IPS-20b (cell line): ENCODE results near the gene NKAPL.

Source experiments
- H3K27ac ChIP-seq: one replicate; pipeline ENCODE4 v1.5.1; 2013; ENCODE audit warnings: low read length
- H3K27me3 ChIP-seq: 2 replicates; pipeline ENCODE4 v1.6.1; 2013; ENCODE audit warnings: mild to moderate bottlenecking, low read length, inconsistent platforms; ENCODE audit not compliant: insufficient read depth
- H3K36me3 ChIP-seq: 2 replicates; pipeline ENCODE4 v1.6.1; 2013; ENCODE audit warnings: low read depth, mild to moderate bottlenecking, inconsistent platforms, low read length, moderate library complexity; ENCODE audit not compliant: insufficient read depth
- H3K4me1 ChIP-seq: 2 replicates; pipeline ENCODE4 v1.6.1; 2013; ENCODE audit warnings: mild to moderate bottlenecking, control low read depth, inconsistent platforms, low read length, moderate library complexity; ENCODE audit not compliant: insufficient read depth
- H3K4me3 ChIP-seq: 2 replicates; pipeline ENCODE4 v1.5.1; 2013; ENCODE audit warnings: mild to moderate bottlenecking, low read length, inconsistent platforms
- H3K9ac ChIP-seq: 2 replicates; pipeline ENCODE4 v1.6.1; 2013; ENCODE audit warnings: low read depth, mild to moderate bottlenecking, inconsistent platforms, low read length, moderate library complexity
- H3K9me3 ChIP-seq: 2 replicates; pipeline ENCODE4 v1.6.1; 2013; ENCODE audit warnings: mild to moderate bottlenecking, low read depth, low read length, inconsistent platforms; ENCODE audit not compliant: insufficient read depth

NKAPL gene

DNA sequence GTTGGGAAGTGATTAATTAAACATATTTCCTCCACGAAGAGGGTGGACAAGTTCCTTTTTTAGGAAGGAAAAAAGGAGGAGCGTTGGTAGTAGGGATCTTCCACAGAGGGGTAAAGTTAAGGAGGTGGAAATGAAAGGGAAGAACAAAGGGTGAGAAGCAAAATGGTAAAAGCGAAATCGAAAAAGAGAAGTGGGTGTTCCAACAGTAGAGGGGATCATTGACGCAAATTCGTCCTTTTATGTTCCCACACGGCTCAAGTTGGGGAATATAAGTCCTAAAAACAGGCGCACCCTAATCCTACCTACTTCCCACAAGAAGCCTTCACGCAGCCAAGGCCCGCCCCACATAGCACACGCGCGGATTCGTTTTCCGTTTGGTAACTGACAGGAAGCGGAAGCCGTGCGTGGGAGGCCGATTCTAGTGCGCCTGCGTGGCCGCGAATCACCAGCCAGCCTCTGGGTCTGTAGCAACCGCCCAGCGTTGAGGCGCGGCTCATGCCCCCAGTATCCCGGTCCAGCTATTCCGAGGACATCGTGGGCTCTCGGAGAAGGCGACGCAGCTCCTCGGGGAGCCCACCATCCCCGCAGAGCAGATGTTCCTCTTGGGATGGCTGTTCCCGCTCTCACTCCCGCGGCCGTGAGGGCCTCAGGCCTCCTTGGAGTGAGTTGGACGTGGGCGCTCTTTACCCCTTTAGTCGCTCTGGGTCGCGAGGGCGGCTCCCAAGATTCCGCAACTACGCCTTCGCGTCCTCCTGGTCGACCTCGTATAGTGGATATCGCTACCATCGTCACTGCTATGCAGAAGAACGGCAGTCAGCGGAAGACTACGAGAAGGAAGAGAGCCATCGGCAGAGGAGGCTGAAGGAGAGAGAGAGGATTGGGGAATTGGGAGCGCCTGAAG is at the start of gene NKAPL:
TSS of gene NKAPL (plus strand) at position 421 of the 901 bp plus-strand sequence. CDS start at position 496, 75 bp downstream.
- Histone ChIP-seq H3K4me3 (no peak within 1 kb of the TSS), H3K36me3 (no peaks in the 10 kb centered on the region), H3K9me3 (no peaks in the 10 kb centered on the region), H3K9ac (no peak within 1 kb of the TSS), H3K27me3 (peaks cover 21% of the 10 kb centered on the region), H3K27ac (no peak within 1 kb of the TSS), H3K4me1 (no peaks in the 10 kb centered on the region)

DNA sequence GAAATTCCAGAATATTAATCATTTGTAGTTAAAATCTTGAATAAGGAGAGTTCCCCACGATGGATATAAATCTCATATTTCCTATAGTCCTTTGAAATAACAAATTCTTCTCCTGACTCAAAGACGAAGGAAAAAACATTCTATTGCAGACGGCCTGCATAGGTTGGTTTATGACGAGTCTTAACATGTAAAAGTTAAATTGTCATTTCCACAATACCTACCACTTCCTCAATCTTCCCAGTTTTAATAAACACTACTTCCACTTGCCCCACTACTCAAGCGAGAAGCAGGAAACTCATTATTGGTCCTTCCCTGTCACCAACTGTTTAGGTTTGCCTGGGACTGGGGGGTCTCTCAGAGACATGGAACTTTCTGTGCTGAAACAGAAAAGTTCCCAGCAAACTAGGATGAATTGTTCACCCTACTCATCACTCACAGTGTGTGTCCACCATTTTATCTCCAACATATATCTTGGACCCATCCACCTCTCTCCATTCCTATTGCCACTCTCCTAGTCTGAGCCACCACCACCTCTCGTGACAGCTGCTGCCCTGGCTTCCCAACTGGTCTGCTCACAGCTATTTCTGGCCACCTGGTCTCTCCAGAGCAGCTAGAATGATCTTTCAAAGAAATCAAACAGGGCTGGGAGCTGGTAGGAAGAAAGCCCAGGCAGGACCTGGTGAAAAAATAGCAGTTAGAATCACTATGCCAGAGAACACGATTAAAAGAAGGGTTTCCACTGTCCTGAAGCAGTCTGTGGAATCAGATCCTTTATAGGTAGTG is 49.2 kb upstream of the NKAPL start:
- Histone ChIP-seq H3K4me3 (no peak overlapping the region), H3K36me3 (no peaks in the 10 kb centered on the region), H3K4me1 (peaks cover 6% of the 10 kb centered on the region; the same call in 1 of the 2 replicates), H3K27ac (no peak overlapping the region), H3K27me3 (peaks cover 99% of the 10 kb centered on the region), H3K9me3 (no peaks in the 10 kb centered on the region), H3K9ac (no peak overlapping the region)

DNA sequence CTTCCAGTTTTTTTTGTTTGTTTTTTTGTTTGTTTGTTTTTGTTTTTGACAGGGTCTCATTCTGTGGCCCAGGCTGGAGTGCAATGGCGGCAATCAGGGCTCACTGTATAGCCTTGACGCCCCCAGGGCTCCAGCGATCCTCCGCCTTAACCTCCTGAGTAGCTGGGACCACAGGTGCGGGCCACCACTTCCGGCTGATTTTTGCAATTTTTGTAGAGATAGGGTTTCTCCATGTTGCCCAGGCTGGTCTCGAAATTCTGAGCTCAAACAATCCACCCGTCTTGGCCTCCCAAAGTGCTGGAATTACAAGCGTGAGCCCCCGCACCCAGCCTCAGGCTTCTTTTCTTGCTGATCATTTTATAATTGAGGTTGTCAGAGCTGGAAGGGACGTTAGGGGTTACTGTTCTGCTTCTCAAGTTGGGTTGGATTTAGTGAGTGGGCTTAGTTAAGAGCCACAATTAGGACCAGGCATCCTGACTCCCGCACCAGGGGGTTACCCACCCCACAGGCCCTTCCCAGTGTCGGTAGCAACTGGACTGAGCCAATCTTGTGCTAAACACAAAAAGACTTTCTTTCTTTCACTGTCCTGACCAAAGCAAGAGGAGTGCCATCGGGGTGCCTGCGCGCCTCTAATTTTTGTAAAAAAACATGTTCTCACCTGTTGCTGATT is 47.1 kb upstream of the NKAPL start:
- Histone ChIP-seq H3K4me3 (peak overlapping the region; percentile 81), H3K9ac (peak overlapping the region; percentile 50; the same call in 1 of the 2 replicates), H3K9me3 (no peaks in the 10 kb centered on the region)

DNA sequence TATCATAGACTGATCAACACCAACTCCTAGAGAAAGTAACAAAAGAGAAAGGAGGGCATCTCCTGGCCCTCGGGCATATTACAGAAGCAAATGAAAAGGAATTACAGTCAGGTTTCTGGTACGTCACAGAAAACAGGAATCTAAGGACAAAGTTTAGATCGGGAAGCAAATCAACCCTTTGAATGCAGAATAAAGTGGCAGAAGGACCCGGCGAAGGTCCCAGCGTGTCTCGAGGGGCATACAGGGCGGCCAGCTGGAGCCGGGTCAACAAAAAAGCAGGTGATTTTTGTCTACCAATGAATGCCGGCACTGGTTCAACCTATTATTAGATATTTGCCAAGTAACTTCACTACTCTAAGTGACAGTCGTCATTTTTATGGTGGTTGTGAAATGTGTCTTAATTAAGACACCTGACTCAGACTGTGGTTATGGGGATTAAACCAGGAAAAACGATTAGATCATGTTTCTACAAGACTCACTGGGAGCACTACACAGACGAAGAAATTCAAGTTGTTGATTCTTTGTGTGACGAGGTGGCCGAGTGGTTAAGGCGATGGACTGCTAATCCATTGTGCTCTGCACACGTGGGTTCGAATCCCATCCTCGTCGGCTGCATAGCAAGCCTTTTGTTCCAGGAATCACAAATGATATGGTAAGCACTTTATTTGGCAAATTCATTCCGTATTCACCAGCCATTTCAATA is 46.4 kb upstream of the NKAPL start:
- H3K9ac ChIP-seq, result peak overlapping the region; percentile 50; the same call in 1 of the 2 replicates
- H3K27me3 ChIP-seq, result peaks cover 98% of the 10 kb centered on the region

More for the DNA sequence above, 47.1 kb upstream of the NKAPL start:
- peaks cover 99% of the 10 kb centered on the region for H3K27me3 ChIP-seq
- H3K36me3 ChIP-seq, result no peaks in the 10 kb centered on the region
- H3K27ac ChIP-seq, result no peak overlapping the region
- H3K4me1 ChIP-seq, result peaks cover 6% of the 10 kb centered on the region; the same call in 1 of the 2 replicates

DNA sequence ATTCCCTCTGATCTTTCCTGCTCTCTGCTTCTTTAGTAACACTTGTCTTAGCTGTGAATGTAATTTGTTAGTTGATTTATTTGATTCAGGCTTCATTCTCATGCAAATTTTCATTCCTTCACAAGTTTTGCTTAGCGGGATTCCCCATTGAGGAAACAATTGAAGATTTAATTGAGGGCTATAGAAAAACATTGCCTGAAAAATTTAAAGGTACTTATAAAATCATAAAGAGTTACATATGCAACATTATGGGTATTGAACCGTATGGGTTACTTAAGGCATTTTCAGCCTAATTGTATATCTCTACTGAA is 45.9 kb upstream of the NKAPL start:
- Histone ChIP-seq H3K9me3 (no peaks in the 10 kb centered on the region), H3K36me3 (no peaks in the 10 kb centered on the region), H3K9ac (no peak overlapping the region), H3K27ac (no peak overlapping the region), H3K4me1 (peaks cover 6% of the 10 kb centered on the region; the same call in 1 of the 2 replicates), H3K27me3 (peaks cover 98% of the 10 kb centered on the region), H3K4me3 (peak overlapping the region; percentile 81)

More for the DNA sequence above, 46.4 kb upstream of the NKAPL start:
- Histone ChIP-seq H3K36me3 (no peaks in the 10 kb centered on the region), H3K27ac (no peak overlapping the region), H3K9me3 (no peaks in the 10 kb centered on the region), H3K4me3 (peak overlapping the region; percentile 81), H3K4me1 (peaks cover 6% of the 10 kb centered on the region; the same call in 1 of the 2 replicates)

DNA sequence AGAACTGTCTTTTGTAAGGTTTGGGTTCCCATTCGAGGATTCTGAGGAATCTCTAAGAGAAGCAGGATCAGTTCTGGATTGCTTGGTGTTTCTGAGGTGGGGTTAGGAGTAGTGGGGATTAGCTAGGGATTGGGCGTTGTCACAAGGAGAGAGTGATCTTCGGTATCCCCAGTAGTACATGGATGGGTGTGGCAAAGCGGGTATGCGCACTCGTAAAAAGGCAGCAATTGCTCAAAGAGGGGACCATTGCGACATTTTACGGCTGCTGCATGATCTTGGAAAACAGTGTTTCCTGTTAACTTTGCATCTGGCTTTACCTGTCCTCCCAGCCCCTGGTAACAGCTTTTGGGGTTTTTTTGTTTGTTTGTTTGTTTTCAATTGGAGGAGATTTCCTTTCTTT is 43.7 kb upstream of the NKAPL start:
- no peak overlapping the region for H3K27ac ChIP-seq
- peaks cover 95% of the 10 kb centered on the region for H3K27me3 ChIP-seq
- no peaks in the 10 kb centered on the region for H3K36me3 ChIP-seq
- H3K4me1 ChIP-seq, result peaks cover 9% of the 10 kb centered on the region; the same call in 1 of the 2 replicates
- no peak overlapping the region for H3K9ac ChIP-seq
- H3K9me3 ChIP-seq, result no peaks in the 10 kb centered on the region
- no peak overlapping the region for H3K4me3 ChIP-seq

DNA sequence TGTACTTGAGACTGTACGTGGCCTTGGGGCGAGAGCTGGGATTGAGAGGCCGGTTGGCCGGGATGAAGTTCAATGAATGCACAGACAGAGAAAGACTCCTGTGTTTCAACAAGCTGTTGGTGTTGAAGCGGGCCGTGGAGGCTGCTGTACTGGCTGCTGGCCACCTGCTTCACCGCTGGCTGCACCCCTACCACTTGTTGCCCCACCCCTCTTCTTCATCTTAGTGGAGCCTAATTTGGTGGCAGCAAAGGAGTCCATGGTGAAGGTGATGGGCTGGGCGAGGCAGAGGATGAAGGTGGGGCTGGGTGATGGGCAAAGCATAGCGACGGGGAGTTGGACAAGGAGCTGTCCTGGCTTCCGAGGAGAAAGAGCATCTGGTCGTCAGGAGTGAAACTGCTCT is 41.2 kb upstream of the NKAPL start:
- Histone ChIP-seq H3K9ac (no peak overlapping the region), H3K27me3 (peaks cover 93% of the 10 kb centered on the region), H3K4me1 (peaks cover 9% of the 10 kb centered on the region; the same call in 1 of the 2 replicates), H3K27ac (no peak overlapping the region), H3K36me3 (no peaks in the 10 kb centered on the region), H3K4me3 (peak overlapping the region; percentile 77; the same call in 1 of the 2 replicates), H3K9me3 (no peaks in the 10 kb centered on the region)

DNA sequence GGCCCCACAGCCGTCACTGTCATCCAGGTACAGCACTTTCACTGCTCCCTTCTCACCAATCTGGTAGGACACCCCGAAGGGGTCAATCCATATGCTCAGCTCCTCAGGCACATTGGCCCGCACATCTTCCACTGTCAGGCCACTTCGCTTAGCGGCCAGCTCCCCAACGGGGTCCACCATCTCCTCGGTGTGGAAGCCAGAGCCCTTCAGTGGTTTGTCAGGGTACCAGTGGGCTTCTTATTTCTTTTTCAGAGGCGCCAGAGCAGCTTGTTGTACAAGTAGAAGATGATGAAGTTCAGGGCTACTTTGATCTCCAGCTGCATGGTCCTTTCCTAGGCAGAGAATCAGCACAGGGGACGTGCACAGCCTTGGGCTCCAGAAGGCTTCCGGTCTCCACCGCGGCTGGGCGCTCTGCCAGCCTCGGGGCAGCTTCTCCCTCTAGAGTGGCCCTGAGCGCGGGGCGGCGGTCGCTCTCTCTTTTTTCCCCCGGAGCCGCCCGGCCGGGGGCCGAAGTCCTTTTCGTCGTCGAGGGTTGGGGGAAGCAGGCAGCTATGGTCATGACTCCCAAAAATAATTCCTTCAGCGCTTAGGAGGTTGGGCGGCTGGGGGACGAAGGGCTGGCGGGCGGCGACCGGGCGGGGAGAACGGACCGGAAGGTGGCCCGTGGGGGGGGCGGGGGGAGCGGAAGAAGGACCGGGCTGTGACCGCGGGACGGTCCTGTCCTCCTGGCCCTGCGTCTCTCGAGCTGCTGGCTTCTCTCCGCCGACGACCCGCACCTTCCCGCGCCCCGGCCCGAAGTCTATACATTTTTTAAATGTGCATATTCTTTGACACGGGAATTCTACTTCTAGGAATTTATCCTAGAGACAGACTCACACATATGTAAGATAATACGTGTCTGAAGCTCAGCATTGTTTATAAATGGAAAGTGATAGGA is 40.5 kb upstream of the NKAPL start:
- peaks cover 3% of the 10 kb centered on the region; the same call in 1 of the 2 replicates for H3K4me1 ChIP-seq
- H3K9me3 ChIP-seq, result no peaks in the 10 kb centered on the region
- peaks cover 93% of the 10 kb centered on the region for H3K27me3 ChIP-seq
- H3K36me3 ChIP-seq, result no peaks in the 10 kb centered on the region
- H3K27ac ChIP-seq, result no peak overlapping the region
- peak overlapping the region; percentile 77 for H3K4me3 ChIP-seq
- H3K9ac ChIP-seq, result peak overlapping the region; percentile 56; the same call in 1 of the 2 replicates

DNA sequence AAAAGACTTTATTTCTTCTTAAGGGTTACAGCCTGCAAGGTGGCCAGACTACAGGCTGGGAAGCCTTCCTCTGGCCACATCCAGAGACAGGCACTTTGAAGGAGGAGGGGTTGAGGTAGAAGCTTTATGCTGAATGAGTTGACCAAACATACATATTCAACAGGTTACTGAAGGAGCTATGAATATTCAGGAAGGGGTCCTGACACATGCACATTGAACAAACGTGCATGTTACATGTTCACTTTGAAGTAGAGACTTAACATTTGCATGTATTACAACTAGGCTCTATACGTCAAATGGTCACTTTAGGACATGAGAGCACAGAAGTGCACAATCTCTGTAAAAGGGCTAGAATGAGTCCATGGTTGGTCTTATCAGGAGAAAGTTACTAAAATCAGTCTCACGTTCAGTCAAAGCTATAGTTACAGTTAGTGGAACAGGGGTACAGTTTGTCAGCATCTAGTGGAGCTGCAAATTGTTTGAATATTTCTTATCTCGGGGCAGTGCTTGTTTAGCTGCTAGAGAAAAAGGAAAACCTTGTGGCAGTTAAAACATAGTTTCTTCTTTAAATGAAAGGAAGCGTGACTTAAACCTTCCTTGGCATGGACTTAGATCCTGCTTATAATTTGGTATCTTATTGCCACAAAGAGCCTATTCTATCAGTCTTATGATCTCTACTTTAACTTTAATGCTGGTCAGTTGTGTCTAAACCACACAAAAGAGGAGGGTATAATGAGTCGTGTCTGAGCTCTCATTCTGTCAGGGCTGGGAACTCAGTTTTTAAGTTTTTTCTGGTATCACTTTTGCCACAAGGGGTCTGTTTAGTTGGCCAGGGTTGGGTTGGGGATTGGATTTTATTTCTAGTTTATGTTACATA is 38.6 kb upstream of the NKAPL start:
- no peak overlapping the region for H3K4me3 ChIP-seq
- no peak overlapping the region for H3K27ac ChIP-seq
- no peaks in the 10 kb centered on the region for H3K36me3 ChIP-seq
- H3K9ac ChIP-seq, result no peak overlapping the region
- H3K9me3 ChIP-seq, result no peaks in the 10 kb centered on the region
- peaks cover 3% of the 10 kb centered on the region; the same call in 1 of the 2 replicates for H3K4me1 ChIP-seq
- peaks cover 89% of the 10 kb centered on the region for H3K27me3 ChIP-seq
